ENCODE results near the gene CHN2. TPM values are rescaled to one million over a fixed set of nuclear protein-coding genes. Genes with fewer than 3 reads are reported as not detected.
A peak's percentile ranks its signal among the peaks of the same experiment; 100 is the strongest.

CHN2 gene
- total RNA-seq, 2 donors from 2014 or later = 8.4 to 11.6 TPM

DNA sequence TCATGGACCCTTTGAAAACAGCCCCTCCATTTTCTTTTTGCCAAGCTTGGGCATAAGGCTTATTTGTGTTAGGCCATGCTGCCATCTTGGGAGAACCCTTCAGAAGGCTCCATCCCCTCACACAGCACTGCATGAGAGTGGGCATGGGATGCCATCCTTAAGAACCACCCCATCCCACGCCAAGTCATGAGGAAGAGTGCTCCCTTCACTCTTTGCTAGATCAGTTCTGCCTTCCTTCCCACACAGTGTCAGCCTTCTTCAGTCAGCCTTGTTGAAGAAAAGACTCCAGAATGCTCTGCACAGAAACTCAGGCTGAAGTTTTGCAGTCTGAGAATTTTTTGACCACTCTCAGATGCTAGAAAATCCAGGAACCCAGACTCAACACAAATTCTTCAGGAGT lies 15.5 kb upstream of the CHN2 start:
- intact Hi-C loops (cut with DNase I) = no loop called here
- no peak for DNase-seq (ENCODE audit: low spot score)

- no peak for DNase-seq (ENCODE audit: low spot score)
- intact Hi-C loops (cut with DNase I) = no loop called here
Observed at GRCh38 chr7:29184599-29184998, 10.0 kb upstream of the CHN2 start.

DNA sequence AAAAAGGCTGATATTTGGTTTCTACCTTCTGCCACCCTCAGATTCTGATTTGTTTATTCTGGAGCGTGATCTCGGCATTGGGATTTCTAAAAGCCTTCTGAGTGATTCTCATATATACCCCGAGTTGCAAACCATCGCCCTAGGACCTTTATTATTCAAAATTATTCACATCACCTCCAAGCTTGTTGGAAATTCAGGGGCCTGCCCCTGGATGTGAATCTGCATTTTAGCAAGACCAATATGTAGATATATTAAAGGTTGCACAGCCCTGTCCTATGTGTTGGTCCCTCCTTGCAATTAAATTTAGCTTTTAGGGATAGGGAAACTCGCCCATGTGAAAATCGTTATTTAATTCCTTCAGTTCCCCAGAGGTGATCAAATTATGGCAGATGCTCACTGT lies 9.0 kb upstream of the CHN2 start:
- DNase-seq (ENCODE audit: low spot score) = no peak
- intact Hi-C loops (cut with DNase I) = no loop called here

DNA sequence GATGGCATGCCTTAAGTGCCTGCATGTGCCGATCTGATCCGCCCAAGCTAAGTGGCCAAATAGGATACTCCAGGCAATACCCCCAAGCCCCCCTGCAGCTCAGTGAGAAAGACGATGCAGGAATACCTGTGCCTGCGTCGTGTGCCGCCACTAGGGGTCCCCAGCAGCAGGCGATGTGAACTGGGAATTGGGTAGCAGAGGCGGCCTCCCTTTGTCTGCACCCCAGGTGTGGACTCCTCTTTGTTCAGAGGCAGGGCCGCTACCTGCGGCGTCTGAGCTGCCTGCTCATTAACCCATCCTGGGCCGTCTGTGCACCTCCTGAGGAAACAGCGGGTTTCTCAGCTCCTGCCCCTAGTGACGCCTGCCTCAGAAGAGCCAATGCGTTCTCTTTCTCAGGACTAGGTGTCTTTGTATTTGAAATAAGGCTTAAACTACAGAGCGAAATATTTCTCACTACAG lies 4.8 kb upstream of the CHN2 start:
- DNase-seq (ENCODE audit: low spot score) = peak; percentile 83
- intact Hi-C loops (cut with DNase I) = loop anchor here (2.0 to 10.0 kb wide), 2 partner anchors 215 to 219 kb away; no protein-coding TSS in a partner anchor

DNA sequence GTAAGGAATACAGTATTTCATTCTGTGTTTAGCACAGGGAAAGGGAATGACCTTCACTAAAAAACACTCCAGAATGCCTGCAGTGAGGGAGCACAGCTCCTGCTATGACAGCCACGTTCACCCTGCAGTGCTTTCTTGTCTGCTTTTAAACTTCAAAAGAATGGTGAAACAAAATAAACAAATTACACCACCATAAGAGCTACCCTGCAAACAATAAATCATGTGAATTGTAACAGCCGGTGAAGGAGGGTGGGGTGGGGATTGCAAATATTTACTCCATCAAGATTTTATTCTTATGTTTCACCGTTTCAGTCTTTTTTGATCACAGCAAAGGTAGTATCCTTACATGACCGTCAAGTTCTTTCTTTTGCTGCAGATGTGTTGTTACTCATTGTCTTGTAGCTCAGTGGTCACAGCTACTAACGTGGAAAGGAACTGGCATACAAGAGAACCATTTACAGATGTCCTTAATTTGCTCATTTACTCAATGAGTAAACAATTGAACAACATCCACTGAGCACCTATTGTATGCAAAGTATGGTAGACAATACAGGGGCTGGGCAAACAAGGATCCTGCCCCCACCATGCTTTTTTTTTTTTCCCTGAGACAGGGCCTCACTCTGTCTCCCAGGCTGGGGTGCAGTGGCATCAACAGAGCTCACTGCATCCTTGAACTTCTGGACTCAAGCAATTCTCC lies 4.1 kb upstream of the CHN2 start:
- intact Hi-C loops (cut with DNase I) = loop anchor here in 1 of 2 donors (10.0 kb wide), 1 partner anchor 214 kb away; no protein-coding TSS in a partner anchor
- DNase-seq (ENCODE audit: low spot score) = no peak

- DNase-seq (ENCODE audit: low spot score) = no peak
- intact Hi-C loops (cut with DNase I) = loop anchor here in 1 of 2 donors (10.0 kb wide), 1 partner anchor 212 kb away; no protein-coding TSS in a partner anchor
Observed at GRCh38 chr7:29192323-29192722, 2.3 kb upstream of the CHN2 start.

DNA sequence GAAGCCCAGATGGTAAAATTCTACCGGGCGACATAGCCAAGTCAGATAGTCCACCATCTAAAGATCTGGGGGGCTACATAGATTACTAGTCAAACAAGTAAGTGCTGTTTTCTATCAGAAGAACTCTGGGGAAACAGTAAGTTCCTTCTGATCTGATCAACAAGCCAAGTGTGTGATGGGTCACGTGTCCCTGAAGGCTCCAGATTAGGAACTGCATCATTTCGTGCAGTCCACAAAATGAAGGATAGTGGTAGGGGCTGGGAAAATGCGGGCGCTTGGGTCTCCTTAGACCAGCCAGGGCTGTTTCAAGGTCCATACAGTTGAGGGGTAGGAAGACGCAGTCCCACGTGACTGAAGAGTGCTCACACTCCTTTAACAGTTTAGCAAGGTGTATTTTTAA lies 1.8 kb upstream of the CHN2 start:
- intact Hi-C loops (cut with DNase I) = loop anchor here in 1 of 2 donors (10.0 kb wide), 1 partner anchor 212 kb away; no protein-coding TSS in a partner anchor
- DNase-seq (ENCODE audit: low spot score) = no peak

DNA sequence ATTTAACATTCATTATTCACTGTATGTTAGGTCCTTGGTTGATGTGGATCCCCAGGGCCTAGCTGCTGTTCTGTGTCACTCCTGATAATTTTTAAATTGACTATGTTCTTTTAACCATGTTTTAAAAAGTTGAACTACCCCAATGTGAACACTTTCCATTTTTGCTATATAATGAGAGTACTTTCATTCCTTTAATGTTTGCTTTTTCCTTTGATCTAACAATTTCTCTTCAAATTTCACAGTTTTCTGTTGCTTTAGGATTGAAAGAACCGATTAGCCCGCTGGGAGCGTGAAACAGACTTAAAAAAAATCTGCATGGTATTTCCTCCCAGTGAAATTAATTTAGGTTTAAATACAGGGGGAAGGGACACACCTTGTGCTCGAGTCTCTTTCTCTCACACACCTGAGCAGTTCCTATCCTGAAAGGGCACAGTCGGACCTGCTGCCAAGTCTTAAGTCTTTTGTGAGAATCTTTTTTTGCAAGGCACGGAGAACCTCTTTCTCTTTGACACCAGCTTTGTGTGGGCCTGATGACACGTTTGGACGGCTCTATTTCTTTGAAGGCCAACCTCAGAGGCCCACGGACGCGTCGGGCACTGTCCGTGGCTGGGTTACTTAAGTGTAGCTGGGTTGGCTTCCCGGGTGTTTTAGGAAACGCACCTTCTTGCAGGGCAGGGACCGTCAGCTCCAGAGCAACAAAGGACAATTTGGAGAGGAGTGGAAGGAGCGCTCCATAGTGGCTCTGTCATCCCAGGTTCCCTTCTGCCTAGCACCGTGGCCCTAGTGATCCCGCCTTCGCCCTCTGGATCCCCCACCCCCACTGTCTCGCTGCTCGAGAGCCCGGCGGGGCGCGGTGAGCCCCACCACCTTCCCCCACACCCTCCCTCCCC lies 1.0 kb upstream of the CHN2 start:
- intact Hi-C loops (cut with DNase I) = loop anchor here in 1 of 2 donors (10.0 kb wide), 1 partner anchor 211 kb away; no protein-coding TSS in a partner anchor
- no peak for DNase-seq (ENCODE audit: low spot score)

GRCh38 chr7:29194206-29194593 lies 375 bp upstream of the CHN2 start:
- DNase-seq (ENCODE audit: low spot score) = peak; percentile 80

DNA sequence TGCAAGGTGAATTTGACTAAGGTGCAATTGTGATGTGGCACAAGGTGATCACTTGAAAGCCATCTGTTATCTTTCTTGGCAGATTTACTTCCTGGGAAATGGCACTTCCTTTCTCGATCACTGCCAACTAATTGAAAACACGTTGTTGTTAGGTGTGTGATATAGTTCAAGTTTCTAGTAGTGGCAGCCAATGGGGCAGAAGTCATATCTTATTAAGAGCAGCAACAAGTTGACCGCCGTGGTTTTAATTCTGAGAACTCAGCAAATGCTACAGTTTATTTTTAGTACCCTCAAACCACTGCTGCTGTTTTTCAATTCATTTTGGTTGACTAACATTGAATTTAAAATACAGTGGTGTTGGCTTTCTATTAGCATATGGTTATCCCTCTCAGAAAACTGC lies 1.6 kb downstream of the CHN2 start:
- intact Hi-C loops (cut with DNase I) = loop anchor here in 1 of 2 donors (10.0 kb wide), 1 partner anchor 209 kb away; no protein-coding TSS in a partner anchor
- no peak for DNase-seq (ENCODE audit: low spot score)

More at GRCh38 chr7:29194206-29194593, 375 bp upstream of the CHN2 start:
- intact Hi-C loops (cut with DNase I) = loop anchor here in 1 of 2 donors (10.0 kb wide), 1 partner anchor 211 kb away; no protein-coding TSS in a partner anchor

- intact Hi-C loops (cut with DNase I) = loop anchor here in 1 of 2 donors (10.0 kb wide), 1 partner anchor 208 kb away; no protein-coding TSS in a partner anchor
- DNase-seq (ENCODE audit: low spot score) = no peak
Observed at GRCh38 chr7:29196971-29197595, 2.5 kb downstream of the CHN2 start.

GRCh38 chr7:29197916-29198315 lies 3.3 kb downstream of the CHN2 start:
- no peak for DNase-seq (ENCODE audit: low spot score)
- intact Hi-C loops (cut with DNase I) = loop anchor here in 1 of 2 donors (10.0 kb wide), 1 partner anchor 207 kb away; no protein-coding TSS in a partner anchor

DNA sequence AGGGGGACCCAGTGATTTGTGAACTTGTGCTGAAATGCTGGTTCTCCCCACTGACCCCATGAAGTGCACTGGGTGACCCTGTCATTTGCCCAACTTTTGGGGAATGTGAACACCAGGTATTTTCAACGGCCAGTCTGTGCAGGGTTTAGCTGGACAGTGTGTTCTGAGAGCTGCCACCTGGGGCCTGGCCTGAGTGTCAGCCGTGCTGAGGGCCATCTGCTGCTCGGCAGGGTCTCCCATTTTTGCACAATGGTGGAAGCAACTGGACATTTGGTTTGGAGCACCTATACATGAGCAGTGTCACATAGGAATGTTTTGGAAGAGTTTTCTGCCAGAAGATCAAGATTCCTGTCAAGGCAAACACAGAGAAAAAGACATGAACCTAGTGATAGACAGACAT lies 5.2 kb downstream of the CHN2 start:
- intact Hi-C loops (cut with DNase I) = loop anchor here in 1 of 2 donors (10.0 kb wide), 1 partner anchor 205 kb away; no protein-coding TSS in a partner anchor
- DNase-seq (ENCODE audit: low spot score) = no peak

- no peak for DNase-seq (ENCODE audit: low spot score)
- intact Hi-C loops (cut with DNase I) = no loop called here
Observed at GRCh38 chr7:29202651-29203069, 8.1 kb downstream of the CHN2 start.

DNA sequence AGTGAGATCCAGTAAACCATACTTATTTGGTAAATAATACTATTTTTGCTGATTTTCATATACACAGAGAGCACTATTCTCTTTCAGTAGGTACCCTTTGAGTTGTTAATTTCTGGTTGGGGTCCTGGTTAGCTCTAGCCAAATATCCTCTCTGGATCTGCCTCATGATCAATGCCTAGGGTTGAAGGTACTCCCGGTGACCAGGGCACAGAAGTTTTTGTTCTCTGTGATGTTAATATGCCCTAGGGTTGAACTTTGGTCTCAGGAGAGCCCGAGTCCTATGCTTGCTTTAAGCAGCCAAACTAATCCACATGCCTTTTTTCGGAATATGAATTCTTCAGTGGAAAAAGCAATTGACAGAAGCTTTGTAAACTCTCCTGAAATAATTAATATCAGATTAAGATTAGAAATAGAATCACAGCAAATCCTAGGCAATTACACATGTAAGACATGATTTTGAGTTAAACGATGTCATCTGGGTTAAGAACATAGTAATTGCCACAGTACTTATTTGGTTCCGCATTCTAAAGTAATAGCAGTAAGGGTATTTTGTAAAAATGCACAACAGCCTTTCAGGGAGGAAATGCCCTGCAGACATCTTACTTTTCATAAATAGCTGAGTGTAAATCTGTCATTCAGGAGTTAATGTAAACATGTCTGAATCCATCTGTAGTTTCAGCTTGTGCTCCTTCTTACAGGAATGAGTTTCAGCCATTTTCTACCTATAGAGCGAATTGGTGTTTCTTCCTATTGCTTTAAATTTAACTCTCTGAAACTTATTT lies 10.1 kb downstream of the CHN2 start:
- intact Hi-C loops (cut with DNase I) = no loop called here
- no peak for DNase-seq (ENCODE audit: low spot score)

DNA sequence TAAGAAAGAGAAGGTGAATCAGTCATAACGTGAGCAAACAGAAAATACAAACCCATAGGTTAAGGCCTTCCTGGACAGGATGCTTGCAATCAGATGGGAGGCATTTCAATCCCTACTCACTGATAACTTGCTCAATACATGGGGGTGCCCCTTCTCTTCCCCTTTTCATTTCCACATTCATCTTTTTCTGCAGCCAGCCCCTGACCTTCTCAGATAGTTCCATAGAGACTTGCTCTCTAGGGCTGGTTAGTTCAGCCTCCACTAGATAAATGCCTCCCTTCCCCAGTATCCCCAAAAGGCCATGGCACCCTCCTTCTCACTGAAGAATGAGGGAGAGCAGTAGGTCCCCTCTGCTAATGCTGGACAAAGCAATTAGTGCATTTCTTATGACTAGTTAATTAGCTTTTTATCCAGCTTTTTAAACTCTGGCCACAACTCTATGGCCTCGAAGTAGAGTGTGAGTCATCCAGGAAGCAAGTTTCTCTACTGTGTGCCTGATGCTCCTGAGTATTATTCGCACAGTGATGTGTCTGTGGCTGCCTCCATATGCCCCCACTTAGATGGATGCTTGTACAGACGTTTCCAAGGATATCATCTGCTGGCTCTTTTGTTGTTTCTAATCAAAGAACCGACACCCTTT lies 12.7 kb downstream of the CHN2 start:
- no peak for DNase-seq (ENCODE audit: low spot score)
- intact Hi-C loops (cut with DNase I) = no loop called here

DNA sequence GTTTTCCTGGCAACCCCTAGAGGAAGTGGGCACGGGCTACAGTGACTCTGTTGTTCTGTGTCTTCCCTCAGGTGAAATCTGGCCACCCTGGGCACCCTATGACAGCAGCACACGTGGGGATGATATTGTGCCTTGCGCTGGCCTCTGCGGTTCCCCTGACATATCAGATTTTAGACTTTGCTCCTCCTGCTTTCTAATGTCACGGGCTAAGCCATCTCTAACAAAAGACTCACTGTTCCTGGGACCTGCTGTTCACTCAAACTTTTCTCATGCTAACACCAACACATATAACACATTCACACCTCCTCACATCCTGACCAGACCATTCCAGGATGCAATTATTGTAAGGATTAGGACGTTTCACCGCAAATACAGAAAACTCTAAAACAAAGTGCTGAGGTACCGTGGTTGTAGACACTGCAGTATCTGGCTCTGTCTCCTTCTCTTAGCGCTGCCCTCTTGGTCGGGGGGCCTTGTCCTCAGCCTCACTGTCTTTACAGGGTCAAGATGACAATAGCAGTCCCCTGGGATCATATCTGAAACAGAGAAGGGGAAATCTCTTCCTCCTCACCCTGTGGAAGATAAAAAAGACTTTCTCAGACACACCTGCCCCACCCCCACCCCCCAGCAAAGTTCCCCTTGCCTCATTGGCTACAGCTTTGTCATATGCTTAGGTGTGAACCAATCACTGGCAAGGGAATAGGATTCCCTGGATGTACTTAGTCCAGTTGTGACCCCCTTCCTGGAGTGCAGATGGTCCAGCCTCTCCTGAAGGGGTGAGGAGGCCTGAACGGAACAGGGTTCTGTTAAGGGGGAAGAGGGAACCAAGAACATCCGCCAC lies 14.1 kb downstream of the CHN2 start:
- intact Hi-C loops (cut with DNase I) = no loop called here

More for the DNA sequence above, 14.1 kb downstream of the CHN2 start:
- no peak for DNase-seq (ENCODE audit: low spot score)
